Astrocyte (in vitro differentiated cells and primary cell): ENCODE data around the gene PLCL1.

Experiments
- CTCF ChIP-seq: IDR thresholded peaks from 2 replicates; pipeline ENCODE4 v1.5.1; 2011; ENCODE audit warnings: low read depth, mild to moderate bottlenecking, inconsistent platforms, low read length, moderate library complexity; ENCODE audit not compliant: insufficient read depth
- EZH2 ChIP-seq: IDR thresholded peaks from 2 replicates; pipeline ENCODE4 v1.6.1; 2012; ENCODE audit warnings: mild to moderate bottlenecking, low read length, inconsistent platforms; ENCODE audit not compliant: insufficient read depth

GRCh38 chr2:197866455-197866854 lies 62.1 kb downstream of the PLCL1 start:
- TF ChIP-seq CTCF, result no peak
- TF ChIP-seq EZH2, result no peak
